ENCODE measurements around the gene SRPX.

GRCh38 chrX:38220415-38221390, at the start of gene SRPX:
- TF ChIP-seq POLR2A (IDR thresholded peaks at IDR 0.05) (no peak), CTCF (IDR thresholded peaks at IDR 0.05) (no peak), EP300 (IDR thresholded peaks at IDR 0.05) (no peak)

Data from ovary (tissue), 3 donors.